AG04449 (cell line): ENCODE measurements around the gene ZC2HC1B.
A peak's percentile ranks its signal among the peaks of the same experiment; 100 is the strongest.

ENCODE experiments used
- CTCF ChIA-PET: fragments of 350-600 bp; formaldehyde crosslinking; extraction: SDS; loops from one replicate; lab custom pipeline; 2021; ENCODE audit warnings: antibody characterized with exemption; lab: Yijun Ruan, JAX
- POLR2A ChIA-PET: fragments of 400-600, 350-600 bp; formaldehyde crosslinking; extraction: SDS; loops from one replicate; lab custom pipeline; 2020; ENCODE audit warnings: antibody characterized with exemption, inconsistent platforms; lab: Yijun Ruan, JAX
- DNase-seq: peaks from one replicate; pipeline ENCODE4 v3.0.0-alpha.2; 2010; ENCODE audit warnings: low read depth, low spot score
- H3K4me3 ChIP-seq: 2 replicates; pipeline ENCODE4 v1.5.1; 2011; ENCODE audit warnings: low read depth, mild to moderate bottlenecking, control low read depth, low read length
- CTCF ChIP-seq: IDR thresholded peaks from one replicate; pipeline ENCODE4 v1.5.1; 2011; ENCODE audit warnings: mild to moderate bottlenecking, moderate library complexity, low read length, control low read depth, inconsistent platforms; ENCODE audit not compliant: insufficient read depth; ENCODE audit errors: missing control alignments

ZC2HC1B gene

DNA sequence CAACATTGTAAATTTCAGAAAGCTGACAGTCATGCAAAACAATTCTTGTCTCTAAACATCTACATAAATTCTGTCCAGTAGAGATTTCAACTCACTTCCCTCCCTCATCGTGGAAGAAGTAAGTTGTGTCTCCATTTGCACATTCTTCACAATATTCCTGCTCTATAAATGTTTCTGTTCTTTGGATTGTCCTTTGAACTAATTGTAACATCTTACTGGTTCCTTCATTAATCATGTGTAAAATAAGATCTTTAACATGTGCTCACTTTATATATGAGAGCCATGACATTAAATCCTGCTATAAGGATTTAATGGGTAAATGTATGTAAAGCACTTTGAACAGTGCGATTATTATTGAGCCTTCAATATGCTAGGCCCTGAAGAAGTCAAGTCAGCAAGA is 28.1 kb upstream of the ZC2HC1B start:
- DNase-seq = no peak
- ChIA-PET CTCF (interaction anchor here (0.7 kb wide), 1 partner anchor 49 kb away, joined by 3 read pairs; no protein-coding TSS in a partner anchor), POLR2A (no interaction called here)
- no peak overlapping the region for H3K4me3 ChIP-seq
- no peak for TF ChIP-seq CTCF

DNA sequence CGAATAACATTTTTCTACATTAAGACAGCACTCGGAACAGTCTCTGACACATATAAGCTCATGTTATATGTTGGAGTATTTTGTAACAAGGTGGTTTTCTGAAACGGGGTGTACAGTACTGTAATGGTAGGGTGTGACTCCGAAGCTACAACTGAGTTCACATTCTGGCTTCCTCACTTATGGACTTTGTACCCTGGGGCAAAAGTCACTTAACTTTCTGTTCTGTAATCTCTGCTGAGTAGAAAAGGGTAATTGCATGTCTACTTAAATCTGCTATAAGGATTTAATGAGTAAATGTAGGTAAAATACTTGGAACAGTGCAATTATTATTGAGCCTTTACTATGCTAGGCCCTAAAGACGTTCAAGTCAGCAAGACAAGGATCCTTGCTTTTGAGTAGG is 25.9 kb upstream of the ZC2HC1B start:
- no peak for DNase-seq
- TF ChIP-seq CTCF = no peak
- ChIA-PET POLR2A (no interaction called here), CTCF (no interaction called here)
- no peak overlapping the region for H3K4me3 ChIP-seq

- CTCF ChIA-PET = no interaction called here
- TF ChIP-seq CTCF = no peak
- POLR2A ChIA-PET = no interaction called here
- no peak for DNase-seq
- no peak overlapping the region for H3K4me3 ChIP-seq
These were observed 25.1 kb upstream of the ZC2HC1B start for GRCh38 chr6:143839196-143839595.

DNA sequence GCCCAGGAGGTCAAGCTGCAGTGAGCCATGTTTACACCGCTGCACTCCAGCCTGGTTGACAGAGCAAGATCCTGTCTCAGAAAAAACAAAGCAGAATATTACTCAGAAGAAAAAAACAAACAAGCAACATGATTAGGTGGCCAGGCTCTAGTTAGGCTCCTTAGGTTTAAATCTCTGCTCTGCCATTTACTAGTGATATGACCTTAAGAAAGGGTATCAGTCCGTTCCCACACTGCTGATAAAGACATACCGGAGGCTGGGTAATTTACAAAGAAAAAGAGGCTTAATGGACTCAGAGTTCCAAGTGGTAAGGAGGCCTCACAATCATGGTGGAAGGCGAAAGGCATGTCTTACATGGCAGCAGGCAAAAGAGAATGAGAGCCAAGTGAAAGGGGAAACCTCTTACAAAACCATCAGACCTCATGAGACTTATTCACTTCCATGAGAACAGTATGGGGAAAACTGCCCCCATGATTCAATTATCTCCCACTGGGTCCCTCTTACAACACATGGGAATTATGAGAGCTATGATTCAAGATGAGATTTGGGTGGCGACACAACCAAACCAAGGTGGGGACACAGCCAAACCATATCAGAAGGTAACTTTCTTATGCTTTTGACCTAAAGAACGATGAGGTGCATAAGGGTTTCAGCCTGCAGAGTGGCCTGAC is 23.5 kb upstream of the ZC2HC1B start:
- POLR2A ChIA-PET = no interaction called here
- no peak overlapping the region for H3K4me3 ChIP-seq
- TF ChIP-seq CTCF = no peak
- CTCF ChIA-PET = no interaction called here
- no peak for DNase-seq

- peak overlapping the region; percentile 99 for H3K4me3 ChIP-seq
- no peak for DNase-seq
- no peak for TF ChIP-seq CTCF
- CTCF ChIA-PET = interaction anchor here (0.7 to 4.2 kb wide), 4 partner anchors 10 to 267 kb away, joined by 3 to 33 read pairs (median 4); no protein-coding TSS in a partner anchor
- POLR2A ChIA-PET = interaction anchor here (0.7 to 1.8 kb wide), 8 partner anchors 60 to 267 kb away, joined by 3 to 9 read pairs (median 3); partner anchors contain the start of gene PLAGL1
These were observed 21.8 kb upstream of the ZC2HC1B start for GRCh38 chr6:143842461-143842901.

DNA sequence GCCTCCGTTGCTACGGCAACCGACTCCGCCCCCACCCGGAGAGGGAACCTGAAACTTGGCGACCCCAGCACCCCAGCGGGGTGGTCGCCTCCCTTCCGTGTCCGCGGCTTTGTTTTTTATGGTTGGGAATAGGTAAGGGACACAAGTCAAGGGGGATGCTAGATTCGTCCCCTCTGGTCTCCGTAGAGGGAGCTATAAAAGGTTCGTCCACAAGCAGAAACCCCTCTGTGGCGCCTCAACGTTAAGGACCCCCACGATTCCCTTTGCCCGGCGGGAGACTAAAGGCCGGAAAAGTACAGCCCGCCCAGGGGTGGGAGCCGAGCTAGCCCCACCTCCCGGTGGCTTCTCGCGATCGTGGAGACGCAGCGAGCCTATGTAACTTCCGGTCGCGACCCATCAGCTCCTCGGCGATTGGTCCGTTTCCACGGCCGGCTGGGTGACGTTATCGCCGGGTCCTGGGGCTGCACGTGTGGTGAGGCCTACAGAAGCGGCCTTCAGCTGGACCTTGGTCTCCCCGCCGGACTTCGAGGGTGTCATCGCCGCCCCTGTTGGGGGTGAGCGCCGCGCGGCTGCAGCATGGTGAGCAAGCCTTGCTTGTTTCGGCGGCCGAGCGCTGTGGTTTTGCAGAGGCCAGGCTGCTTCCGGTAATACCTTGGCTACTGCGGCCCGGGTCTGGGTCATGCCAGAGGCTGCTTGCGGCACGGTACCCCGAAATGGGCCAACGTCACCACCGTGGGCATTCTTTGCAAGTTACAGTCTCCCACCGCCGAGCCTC is 21.2 kb upstream of the ZC2HC1B start, which contains the start of gene LTV1:
Gene LTV1, plus strand, starts transcription at position 437 of the 775 bp plus-strand sequence. Its CDS starts 140 bp downstream, at position 577.
- H3K4me3 ChIP-seq = peak within 1 kb of the TSS; percentile 99
- ChIA-PET CTCF (interaction anchor here (0.8 to 4.2 kb wide), 4 partner anchors 12 to 268 kb away, joined by 3 to 33 read pairs (median 4); no protein-coding TSS in a partner anchor), POLR2A (interaction anchor here (0.6 to 1.8 kb wide), 9 partner anchors 40 to 268 kb away, joined by 3 to 9 read pairs (median 3); partner anchors contain the start of gene PLAGL1)
- no peak for TF ChIP-seq CTCF
- DNase-seq = peak; percentile 66
